ENCODE measurements around the gene MYOD1.

GRCh38 chr11:17720796-17721171 is 1.4 kb downstream of the MYOD1 start:
- TF ChIP-seq CTCF (IDR thresholded peaks at IDR 0.05) (no peak), EZH2phosphoT487 (IDR thresholded peaks at IDR 0.05) (no peak), EZH2 (IDR thresholded peaks at IDR 0.05) (peak; percentile 10)
